MM.1S (cell line): Measurements from ENCODE around the gene TIMM44.

ENCODE experiments used
- CTCF ChIP-seq: fragments of 300-600 bp; sonication (generic); IDR thresholded peaks from 2 replicates; pipeline ENCODE4 v1.5.1; 2016; ENCODE audit warnings: antibody characterized with exemption, low read length, mixed read lengths
- EZH2 ChIP-seq: fragments of 300-600 bp; sonication (generic); optimal IDR thresholded peaks from 2 replicates; pipeline ENCODE3; 2017; ENCODE audit warnings: low read depth, mild to moderate bottlenecking, antibody characterized with exemption, low read length, mixed read lengths
- EZH2phosphoT487 ChIP-seq: fragments of 300-600 bp; sonication (generic); IDR thresholded peaks from 2 replicates; pipeline ENCODE4 v1.6.1; 2018; ENCODE audit warnings: antibody characterized with exemption, low read length

GRCh38 chr19:7879111-7879807 lies 64.2 kb downstream of the TIMM44 start:
- TF ChIP-seq CTCF = no peak
- TF ChIP-seq EZH2 = no peak
- no peak for TF ChIP-seq EZH2phosphoT487
